ENCODE measurements around the gene FNDC3B. TPM values are rescaled to one million over a fixed set of nuclear protein-coding genes. Genes with fewer than 3 reads are reported as not detected.

The FNDC3B gene
- total and polyA plus RNA-seq, 4 donors: 23.3 to 74.2 (median 32.9) TPM

DNA sequence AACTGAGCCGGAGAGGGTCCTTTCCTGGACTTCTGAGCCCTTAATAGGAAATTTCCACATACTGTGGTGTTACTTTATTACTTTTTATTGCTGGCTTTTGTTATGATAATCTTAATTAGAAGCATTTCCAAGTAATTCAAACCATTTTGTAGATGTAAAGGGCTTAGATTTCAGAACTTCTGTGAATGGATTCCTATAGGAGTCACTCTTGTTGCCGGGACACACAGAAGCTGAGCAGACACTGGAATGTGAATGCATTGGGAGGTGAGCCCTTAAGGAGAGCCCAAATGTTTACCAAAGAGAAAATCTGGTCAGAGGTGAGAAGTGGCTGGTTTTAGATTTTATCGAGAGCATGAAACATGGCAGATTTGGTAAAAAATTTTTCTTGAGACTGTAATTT, 87.4 kb downstream of the FNDC3B start:
- TF ChIP-seq SP1 (IDR thresholded peaks at IDR 0.05) (no peak), RXRA (IDR thresholded peaks at IDR 0.05) (no peak), HNF4G (IDR thresholded peaks at IDR 0.05) (no peak), NR2F2 (IDR thresholded peaks at IDR 0.05) (no peak)
- 81% methylated on average over 3 of the region's 3 CpGs for WGBS
- H3K4me3 ChIP-seq (ENCODE audit: low read depth in 1 of 3, low read length in 3 of 3): no peak overlapping the region
- peaks cover 0 to 25% (median 16%) of the 10 kb centered on the region in 4 donors for H3K4me1 ChIP-seq (ENCODE audit: control insufficient read depth in 4 of 4, insufficient read depth in 4 of 4, low read length in 3 of 4)
- no peak for DNase-seq (ENCODE audit: low spot score)
- H3K9ac ChIP-seq (ENCODE audit: low read depth in 1 of 2, low read length in 2 of 2): no peak overlapping the region
- peak overlapping the region; percentile 42 to 45 for H3K27ac ChIP-seq (ENCODE audit: low read depth in 1 of 2, low read length in 2 of 2)
- H3K9me3 ChIP-seq (ENCODE audit: control insufficient read depth in 4 of 4, low read length in 3 of 4): no peaks in the 10 kb centered on the region
- H3K36me3 ChIP-seq (ENCODE audit: control insufficient read depth in 4 of 4, insufficient read depth in 3 of 4, low read depth in 1 of 4, low read length in 3 of 4): peaks cover 0 to 3% (median under 1%) of the 10 kb centered on the region in 4 donors
- no peaks in the 10 kb centered on the region for H3K27me3 ChIP-seq (ENCODE audit: control insufficient read depth in 4 of 4, insufficient read depth in 4 of 4, low read length in 3 of 4)

GRCh38 chr3:172127141-172127540, 87.8 kb downstream of the FNDC3B start:
- no peak overlapping the region for H3K4me3 ChIP-seq (ENCODE audit: low read depth in 1 of 3, low read length in 3 of 3)
- peak overlapping the region; percentile 42 to 45 for H3K27ac ChIP-seq (ENCODE audit: low read depth in 1 of 2, low read length in 2 of 2)
- WGBS: 80% methylated on average over 2 of the region's 2 CpGs
- H3K27me3 ChIP-seq (ENCODE audit: control insufficient read depth in 4 of 4, insufficient read depth in 4 of 4, low read length in 3 of 4): no peaks in the 10 kb centered on the region
- H3K9ac ChIP-seq (ENCODE audit: low read depth in 1 of 2, low read length in 2 of 2): no peak overlapping the region
- H3K36me3 ChIP-seq (ENCODE audit: control insufficient read depth in 4 of 4, insufficient read depth in 3 of 4, low read depth in 1 of 4, low read length in 3 of 4): peaks cover 0 to 5% (median 2%) of the 10 kb centered on the region in 4 donors
- no peak for TF ChIP-seq TAF1 (conservative IDR thresholded peaks at IDR 0.05)
- no peak for TF ChIP-seq RAD21 (IDR thresholded peaks at IDR 0.05)
- no peak for TF ChIP-seq GABPA (IDR thresholded peaks at IDR 0.05 in 1 of 2, conservative IDR thresholded peaks at IDR 0.05 in 1 of 2)
- TF ChIP-seq, protein P1, sequence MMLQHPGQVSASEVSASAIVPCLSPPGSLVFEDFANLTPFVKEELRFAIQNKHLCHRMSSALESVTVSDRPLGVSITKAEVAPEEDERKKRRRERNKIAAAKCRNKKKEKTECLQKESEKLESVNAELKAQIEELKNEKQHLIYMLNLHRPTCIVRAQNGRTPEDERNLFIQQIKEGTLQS (IDR thresholded peaks at IDR 0.05): no peak
- no peak for TF ChIP-seq HNF4G (IDR thresholded peaks at IDR 0.05)
- TF ChIP-seq, protein P2, sequence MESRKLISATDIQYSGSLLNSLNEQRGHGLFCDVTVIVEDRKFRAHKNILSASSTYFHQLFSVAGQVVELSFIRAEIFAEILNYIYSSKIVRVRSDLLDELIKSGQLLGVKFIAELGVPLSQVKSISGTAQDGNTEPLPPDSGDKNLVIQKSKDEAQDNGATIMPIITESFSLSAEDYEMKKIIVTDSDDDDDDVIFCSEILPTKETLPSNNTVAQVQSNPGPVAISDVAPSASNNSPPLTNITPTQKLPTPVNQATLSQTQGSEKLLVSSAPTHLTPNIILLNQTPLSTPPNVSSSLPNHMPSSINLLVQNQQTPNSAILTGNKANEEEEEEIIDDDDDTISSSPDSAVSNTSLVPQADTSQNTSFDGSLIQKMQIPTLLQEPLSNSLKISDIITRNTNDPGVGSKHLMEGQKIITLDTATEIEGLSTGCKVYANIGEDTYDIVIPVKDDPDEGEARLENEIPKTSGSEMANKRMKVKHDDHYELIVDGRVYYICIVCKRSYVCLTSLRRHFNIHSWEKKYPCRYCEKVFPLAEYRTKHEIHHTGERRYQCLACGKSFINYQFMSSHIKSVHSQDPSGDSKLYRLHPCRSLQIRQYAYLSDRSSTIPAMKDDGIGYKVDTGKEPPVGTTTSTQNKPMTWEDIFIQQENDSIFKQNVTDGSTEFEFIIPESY (IDR thresholded peaks at IDR 0.05): no peak
- TF ChIP-seq JUND (IDR thresholded peaks at IDR 0.05): no peak
- no peak for TF ChIP-seq YY1 (IDR thresholded peaks at IDR 0.05)
- no peak for TF ChIP-seq SP1 (IDR thresholded peaks at IDR 0.05)
- no peak for TF ChIP-seq RXRA (IDR thresholded peaks at IDR 0.05)
- no peak for TF ChIP-seq FOXA1 (IDR thresholded peaks at IDR 0.05)
- H3K9me3 ChIP-seq (ENCODE audit: control insufficient read depth in 4 of 4, low read length in 3 of 4): no peaks in the 10 kb centered on the region
- no peak for DNase-seq (ENCODE audit: low spot score)
- peaks cover 0 to 25% (median 16%) of the 10 kb centered on the region in 4 donors for H3K4me1 ChIP-seq (ENCODE audit: control insufficient read depth in 4 of 4, insufficient read depth in 4 of 4, low read length in 3 of 4)

DNA sequence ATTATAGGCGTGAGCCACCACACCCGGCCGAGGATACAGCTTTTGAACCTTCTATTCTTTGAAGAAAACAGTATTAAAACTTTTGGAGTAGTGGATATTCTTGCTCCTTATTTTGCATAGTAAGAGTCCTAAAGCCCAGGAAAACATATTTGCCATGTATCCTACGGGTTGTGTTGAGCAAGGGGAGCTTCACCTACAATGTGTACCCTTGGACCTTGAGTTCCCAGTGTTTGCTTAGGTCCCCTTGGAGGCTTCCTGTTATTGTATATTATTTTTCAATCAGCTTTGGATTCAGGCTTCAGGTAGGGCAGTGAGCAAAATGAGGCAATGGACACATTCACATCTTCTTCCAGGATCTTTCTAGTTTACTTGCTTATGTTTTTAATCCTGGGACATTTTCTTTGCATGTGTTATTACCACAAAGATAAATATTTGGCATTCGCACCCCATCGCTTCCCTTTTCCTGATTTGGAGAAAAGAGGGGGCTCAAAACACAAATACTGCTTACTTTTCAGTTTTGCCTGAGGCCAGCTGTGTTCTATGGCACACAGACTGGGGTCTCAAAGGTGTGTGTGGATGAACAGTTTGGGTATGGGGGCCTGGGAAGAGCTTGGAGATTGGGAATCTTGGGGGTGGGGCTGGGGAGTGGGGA, 88.7 kb downstream of the FNDC3B start:
- H3K9me3 ChIP-seq (ENCODE audit: control insufficient read depth in 4 of 4, low read length in 3 of 4): no peaks in the 10 kb centered on the region
- 88% methylated on average over 6 of the region's 6 CpGs for WGBS
- H3K9ac ChIP-seq (ENCODE audit: low read depth in 1 of 2, low read length in 2 of 2): no peak overlapping the region

More for the DNA sequence above, 88.7 kb downstream of the FNDC3B start:
- peak; percentile 19 to 41 for TF ChIP-seq HNF4A (conservative IDR thresholded peaks at IDR 0.05)
- TF ChIP-seq, protein P2 (IDR thresholded peaks at IDR 0.05): no peak
- no peak for DNase-seq (ENCODE audit: low spot score)
- H3K27ac ChIP-seq (ENCODE audit: low read depth in 1 of 2, low read length in 2 of 2): peak overlapping the region; percentile 86 to 89
- H3K4me1 ChIP-seq (ENCODE audit: control insufficient read depth in 4 of 4, insufficient read depth in 4 of 4, low read length in 3 of 4): peaks cover 0 to 25% (median 16%) of the 10 kb centered on the region in 4 donors
- peaks cover 0 to 5% (median 2%) of the 10 kb centered on the region in 4 donors for H3K36me3 ChIP-seq (ENCODE audit: control insufficient read depth in 4 of 4, insufficient read depth in 3 of 4, low read depth in 1 of 4, low read length in 3 of 4)
- H3K4me3 ChIP-seq (ENCODE audit: low read depth in 1 of 3, low read length in 3 of 3): no peak overlapping the region
- H3K27me3 ChIP-seq (ENCODE audit: control insufficient read depth in 4 of 4, insufficient read depth in 4 of 4, low read length in 3 of 4): no peaks in the 10 kb centered on the region

All from liver (tissue), 9 donors.